ENCODE measurements around the gene FADS6. TPM values are rescaled to one million over a fixed set of nuclear protein-coding genes. Genes with fewer than 3 reads are reported as not detected.

FADS6 gene
- total and polyA plus RNA-seq, 10 of the 15 experiments (the other 5 are each of a cell fraction or from before 2014, with no cell fraction given) = not detected

GRCh38 chr17:74937064-74938051 lies 43.9 kb upstream of the FADS6 start:
- in situ Hi-C loops (cut with MboI) = no loop called here
- 19% methylated on average over 11 of the region's 11 CpGs for WGBS (ENCODE audit: insufficient coverage, insufficient replicate concordance, low lambda C conversion rate, missing lambda C conversion rate)
- RAD21 ChIA-PET (ENCODE audit: unreplicated experiment) = no interaction called here
- H3K4me1 ChIP-seq (ENCODE audit: control insufficient read depth, insufficient read depth, low read length) = no peaks in the 10 kb centered on the region
- ATAC-seq (no peak), DNase-seq (ENCODE audit: low read depth, low spot score) (no peak), FAIRE-seq (no peak)
- SMC1A ChIA-PET (ENCODE audit: uncharacterized antibody, unreplicated experiment) = no interaction called here
- H3K79me2 ChIP-seq (ENCODE audit: control insufficient read depth, insufficient read depth, low read length) = no peaks in the 10 kb centered on the region
- no peak overlapping the region for H3K4me3 ChIP-seq
- H4K20me1 ChIP-seq (ENCODE audit: control insufficient read depth, insufficient read depth) = no peaks in the 10 kb centered on the region
- H3K4me2 ChIP-seq (ENCODE audit: control insufficient read depth, insufficient read depth) = no peak overlapping the region
- peaks cover 6 to 9% of the 10 kb centered on the region in 2 experiments for H3K27me3 ChIP-seq (replicated peaks in 1 of 2; ENCODE audit: control insufficient read depth in 2 of 2, insufficient read depth in 2 of 2, low read length in 1 of 2)
- H3K9ac ChIP-seq (ENCODE audit: control insufficient read depth, insufficient read depth, low read length) = no peak overlapping the region
- H3K9me3 ChIP-seq (replicated peaks; ENCODE audit: control insufficient read depth, insufficient read depth, low read length) = no peaks in the 10 kb centered on the region
- POLR2A ChIA-PET = interaction anchor here (0.6 kb wide), 1 partner anchor 11 kb away, joined by 5 read pairs; no protein-coding TSS in a partner anchor
- no TSS peak for BruUV-seq (replicated peaks)
- H3K27ac ChIP-seq (ENCODE audit: control insufficient read depth, insufficient read depth) = no peak overlapping the region
- no peak overlapping the region for H2AFZ ChIP-seq (ENCODE audit: control insufficient read depth, low read depth, low read length)
- intact Hi-C loops (cut with micrococcal nuclease; ENCODE audit: unreplicated experiment) = no loop called here
- TF ChIP-seq EED (IDR thresholded peaks at IDR 0.05; ENCODE audit: low read depth) (no peak), RUNX3 (IDR thresholded peaks at IDR 0.05; ENCODE audit: low read length) (no peak), YBX1 (IDR thresholded peaks at IDR 0.05) (no peak), SPI1 (IDR thresholded peaks at IDR 0.05; ENCODE audit: borderline replicate concordance, insufficient read depth, low read depth, low read length) (no peak), KDM1A (IDR thresholded peaks at IDR 0.05; ENCODE audit: borderline replicate concordance) (no peak), PML (IDR thresholded peaks at IDR 0.05; ENCODE audit: low read length) (no peak), RELA (IDR thresholded peaks at IDR 0.05; ENCODE audit: borderline replicate concordance, partially characterized antibody) (no peak)
- TF ChIP-seq, protein P1, sequence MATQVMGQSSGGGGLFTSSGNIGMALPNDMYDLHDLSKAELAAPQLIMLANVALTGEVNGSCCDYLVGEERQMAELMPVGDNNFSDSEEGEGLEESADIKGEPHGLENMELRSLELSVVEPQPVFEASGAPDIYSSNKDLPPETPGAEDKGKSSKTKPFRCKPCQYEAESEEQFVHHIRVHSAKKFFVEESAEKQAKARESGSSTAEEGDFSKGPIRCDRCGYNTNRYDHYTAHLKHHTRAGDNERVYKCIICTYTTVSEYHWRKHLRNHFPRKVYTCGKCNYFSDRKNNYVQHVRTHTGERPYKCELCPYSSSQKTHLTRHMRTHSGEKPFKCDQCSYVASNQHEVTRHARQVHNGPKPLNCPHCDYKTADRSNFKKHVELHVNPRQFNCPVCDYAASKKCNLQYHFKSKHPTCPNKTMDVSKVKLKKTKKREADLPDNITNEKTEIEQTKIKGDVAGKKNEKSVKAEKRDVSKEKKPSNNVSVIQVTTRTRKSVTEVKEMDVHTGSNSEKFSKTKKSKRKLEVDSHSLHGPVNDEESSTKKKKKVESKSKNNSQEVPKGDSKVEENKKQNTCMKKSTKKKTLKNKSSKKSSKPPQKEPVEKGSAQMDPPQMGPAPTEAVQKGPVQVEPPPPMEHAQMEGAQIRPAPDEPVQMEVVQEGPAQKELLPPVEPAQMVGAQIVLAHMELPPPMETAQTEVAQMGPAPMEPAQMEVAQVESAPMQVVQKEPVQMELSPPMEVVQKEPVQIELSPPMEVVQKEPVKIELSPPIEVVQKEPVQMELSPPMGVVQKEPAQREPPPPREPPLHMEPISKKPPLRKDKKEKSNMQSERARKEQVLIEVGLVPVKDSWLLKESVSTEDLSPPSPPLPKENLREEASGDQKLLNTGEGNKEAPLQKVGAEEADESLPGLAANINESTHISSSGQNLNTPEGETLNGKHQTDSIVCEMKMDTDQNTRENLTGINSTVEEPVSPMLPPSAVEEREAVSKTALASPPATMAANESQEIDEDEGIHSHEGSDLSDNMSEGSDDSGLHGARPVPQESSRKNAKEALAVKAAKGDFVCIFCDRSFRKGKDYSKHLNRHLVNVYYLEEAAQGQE (IDR thresholded peaks at IDR 0.05; ENCODE audit: low read depth, low read length) = peak; percentile 49; the same call in 1 of the 2 replicates
- no peaks in the 10 kb centered on the region for H3K36me3 ChIP-seq (ENCODE audit: control insufficient read depth in 2 of 2, insufficient read depth in 2 of 2, low read length in 1 of 2)
- CTCF ChIA-PET = interaction anchor here (0.7 to 1.1 kb wide), 5 partner anchors 12 to 354 kb away, joined by 3 to 5 read pairs (median 3); no protein-coding TSS in a partner anchor

Measured in GM12878 (cell line).